HG03378 (cell line): ENCODE data around the gene ATP6V1B1.

Experiments
- ATAC-seq: cut with Tn5 transposase; IDR thresholded peaks from one replicate; pipeline ENCODE4 v1.9.1; 2021; ENCODE audit warnings: mild to moderate bottlenecking, moderate library complexity; ENCODE audit not compliant: unreplicated experiment

The ATP6V1B1 gene

DNA sequence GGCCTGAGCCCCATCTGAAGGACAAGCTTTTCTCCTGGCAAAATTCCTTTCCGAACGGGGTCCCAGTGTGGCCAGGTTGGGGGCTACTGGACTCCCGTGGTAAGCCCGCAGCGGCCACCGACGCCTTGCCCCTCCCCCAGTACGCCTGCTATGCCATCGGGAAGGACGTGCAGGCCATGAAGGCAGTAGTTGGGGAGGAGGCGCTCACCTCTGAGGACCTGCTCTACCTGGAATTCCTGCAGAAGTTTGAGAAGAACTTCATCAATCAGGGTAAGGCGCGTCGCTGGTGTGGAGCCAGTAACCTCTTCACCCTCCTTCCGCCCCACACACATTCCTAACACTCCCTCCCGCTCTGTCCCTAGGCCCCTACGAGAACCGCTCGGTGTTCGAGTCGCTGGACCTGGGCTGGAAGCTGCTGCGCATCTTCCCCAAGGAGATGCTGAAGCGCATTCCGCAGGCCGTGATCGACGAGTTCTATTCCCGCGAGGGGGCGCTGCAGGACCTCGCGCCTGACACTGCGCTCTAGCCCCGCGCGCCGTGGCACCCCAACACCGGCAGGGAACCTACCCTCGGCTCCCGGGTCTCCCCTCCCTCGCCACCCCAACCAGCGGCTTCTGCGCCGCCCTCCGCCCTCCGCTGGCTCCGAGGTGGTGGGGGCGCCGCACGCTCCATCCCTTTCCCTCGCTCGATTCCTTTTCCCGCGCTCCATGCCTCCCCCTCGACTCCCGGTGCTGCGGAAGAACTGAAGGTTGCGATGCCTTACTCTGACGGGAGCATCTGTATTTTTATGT, 29.1 kb downstream of the ATP6V1B1 start:
- peak; percentile 68 for ATAC-seq

DNA sequence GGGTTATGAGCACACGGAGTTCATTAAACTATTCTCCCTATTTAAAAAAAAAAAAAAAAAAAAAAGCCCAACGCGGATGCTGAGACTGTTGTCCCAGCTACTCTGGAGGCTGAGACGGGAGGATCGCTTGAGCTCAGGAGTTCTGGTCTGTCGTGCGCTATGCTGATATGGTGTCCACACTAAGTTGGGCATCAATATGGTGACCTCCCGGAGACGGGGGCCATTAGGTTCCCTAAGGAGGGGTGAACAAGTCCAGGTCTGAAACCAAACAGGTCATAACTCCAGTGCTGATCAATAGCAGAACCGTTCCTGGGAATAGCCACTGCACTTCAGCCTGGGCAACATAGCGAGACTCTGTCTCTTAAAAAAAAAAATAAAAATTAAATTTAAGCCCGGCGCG, 29.8 kb downstream of the ATP6V1B1 start:
- ATAC-seq: no peak

DNA sequence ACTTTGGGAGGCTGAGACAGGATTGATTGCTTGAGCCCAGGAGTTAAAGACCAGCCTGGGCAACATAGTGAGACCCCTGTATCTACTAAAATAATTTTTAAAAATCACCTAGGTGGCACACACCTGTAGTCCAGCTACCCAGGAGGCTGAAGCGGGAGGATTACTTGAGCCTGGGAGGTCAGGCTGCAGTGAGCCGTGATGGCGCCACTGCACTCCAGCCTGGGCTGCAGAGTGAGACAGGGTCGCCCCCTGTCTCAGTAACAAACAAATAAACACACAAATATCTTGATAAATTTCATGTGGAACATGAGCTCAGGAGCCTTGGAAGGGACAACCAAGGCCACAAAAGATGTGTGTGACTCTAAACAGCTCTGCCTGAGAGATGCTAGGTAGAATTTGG, 31.0 kb downstream of the ATP6V1B1 start:
- ATAC-seq: no peak

DNA sequence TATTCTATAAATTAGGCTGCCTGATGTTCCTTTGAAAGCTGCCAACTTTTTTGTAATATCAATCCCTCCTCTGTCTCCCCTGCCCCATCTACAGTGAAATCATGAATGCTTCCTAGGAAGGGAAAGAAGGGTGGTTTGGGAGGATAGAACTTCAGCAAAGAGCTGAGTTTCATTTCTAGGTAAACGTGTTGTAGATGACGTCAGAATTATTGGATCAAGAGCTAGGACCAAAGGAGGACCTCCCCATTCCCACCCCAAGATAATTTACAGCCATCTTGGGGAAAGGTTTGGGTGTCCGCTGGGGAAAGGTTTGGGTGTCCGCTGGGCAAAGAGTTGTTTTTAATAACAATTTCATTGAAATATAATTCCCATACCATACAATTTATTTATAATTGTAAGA, 31.5 kb downstream of the ATP6V1B1 start:
- no peak for ATAC-seq

DNA sequence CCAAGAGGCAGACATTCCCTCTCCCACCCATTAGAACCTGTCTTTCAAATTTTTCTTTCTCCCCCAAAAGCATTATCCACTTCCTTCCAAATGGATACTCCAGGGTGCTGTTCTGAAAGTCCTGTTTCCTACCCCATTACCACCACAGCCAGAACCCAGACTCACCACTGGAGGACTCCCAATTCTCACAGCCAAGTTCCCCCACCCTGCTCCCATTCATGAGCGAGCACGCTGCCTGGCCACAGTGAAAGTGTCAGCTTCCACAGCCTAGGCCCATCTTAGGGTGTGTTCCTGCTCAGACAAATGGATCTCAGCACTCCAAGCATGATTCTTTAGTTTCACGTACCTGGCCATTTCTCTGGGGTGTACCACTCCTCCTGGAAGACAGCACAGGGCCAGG, 38.9 kb downstream of the ATP6V1B1 start:
- ATAC-seq: no peak

DNA sequence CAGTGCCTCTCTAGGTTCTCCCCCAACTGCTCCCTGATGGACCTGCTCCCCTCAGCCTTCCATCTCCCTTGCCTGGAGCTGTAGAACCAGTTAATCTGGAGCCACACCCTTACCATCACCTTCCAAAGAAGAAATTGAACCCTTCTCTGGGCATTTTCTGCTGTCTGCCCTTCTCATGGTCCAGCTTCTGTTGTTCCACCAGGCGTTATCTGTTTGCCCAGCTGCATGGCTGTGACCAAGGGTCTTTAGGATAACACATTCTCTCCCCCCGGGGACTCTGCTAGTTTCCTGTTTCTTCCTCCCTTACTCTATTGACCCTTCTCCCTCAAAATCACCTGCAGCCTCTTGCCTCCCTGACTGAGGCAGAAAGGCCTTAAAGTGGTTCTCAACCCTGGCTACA, 39.5 kb downstream of the ATP6V1B1 start:
- ATAC-seq: no peak

DNA sequence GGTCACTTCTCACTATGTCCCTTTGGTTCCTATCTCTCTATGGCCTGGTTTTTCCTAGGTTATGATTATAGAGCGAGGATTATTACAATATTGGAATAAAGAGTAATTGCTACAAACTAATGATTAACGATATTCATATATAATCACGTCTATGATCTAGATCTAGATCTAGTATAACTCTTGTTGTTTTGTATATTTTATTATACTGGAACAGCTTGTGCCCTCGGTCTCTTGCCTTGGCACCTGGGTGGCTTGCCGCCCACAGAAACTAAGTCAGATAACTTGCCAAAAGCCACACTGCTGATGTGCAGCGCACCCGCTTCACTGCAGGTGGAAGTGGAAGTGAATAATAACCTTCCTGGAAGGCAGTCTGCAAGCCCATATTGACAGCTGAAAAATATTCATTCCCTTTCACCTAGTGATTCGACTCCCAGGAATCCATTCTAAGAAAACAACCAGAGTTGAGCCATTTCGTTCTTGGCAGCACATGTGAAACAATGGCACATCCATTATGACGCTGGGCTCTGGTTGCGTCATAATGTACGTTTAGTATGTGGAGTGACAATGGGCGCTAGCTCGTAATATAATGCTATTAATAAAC, 42.0 kb downstream of the ATP6V1B1 start:
- ATAC-seq: no peak

DNA sequence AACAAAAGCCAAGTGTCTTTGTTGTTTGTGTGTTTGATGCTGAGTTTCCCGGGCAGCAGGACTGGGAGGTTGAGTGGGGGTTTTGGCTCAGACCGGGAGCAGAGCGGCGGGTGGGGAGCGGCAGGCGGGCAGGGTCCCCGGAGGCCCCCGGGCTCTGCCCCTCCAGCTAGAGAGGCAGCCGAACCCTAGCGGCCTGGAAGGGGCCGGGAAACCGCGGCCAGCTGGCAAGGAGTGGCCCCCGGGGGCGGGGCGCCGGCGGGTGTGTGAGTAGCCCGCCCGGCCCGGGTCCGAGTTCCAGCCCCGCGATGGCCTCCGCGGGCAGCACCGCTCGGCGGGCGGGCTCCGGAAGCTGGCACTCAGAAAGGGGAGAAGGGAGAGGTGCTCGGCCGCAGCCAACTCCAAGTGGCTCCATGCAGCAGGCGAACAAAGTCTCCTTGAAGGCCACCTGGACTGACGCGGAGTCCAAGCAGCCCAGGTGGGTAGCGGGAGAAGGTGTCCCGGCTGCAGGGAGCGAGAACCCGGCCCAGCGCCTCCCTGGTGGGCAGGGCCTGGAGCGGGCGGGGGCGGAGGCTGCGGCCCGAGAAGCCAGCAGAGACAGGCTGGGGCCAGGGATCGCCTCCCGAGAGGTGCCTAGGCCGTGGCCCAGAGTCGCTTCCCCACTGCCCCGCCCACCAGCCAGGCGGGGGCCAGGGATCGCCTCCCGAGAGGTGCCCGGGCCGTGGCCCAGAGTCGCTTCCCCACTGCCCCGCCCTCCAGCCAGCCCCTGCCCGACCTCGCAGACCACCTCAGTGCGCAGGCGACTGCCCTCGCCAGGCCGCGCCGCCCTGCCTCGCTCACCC, 42.9 kb downstream of the ATP6V1B1 start, which contains the start of gene ANKRD53:
Gene ANKRD53 (plus strand): TSS at position 290 of the 839 bp plus-strand sequence. CDS start 16 bp downstream, at position 306.
- ATAC-seq: no peak

DNA sequence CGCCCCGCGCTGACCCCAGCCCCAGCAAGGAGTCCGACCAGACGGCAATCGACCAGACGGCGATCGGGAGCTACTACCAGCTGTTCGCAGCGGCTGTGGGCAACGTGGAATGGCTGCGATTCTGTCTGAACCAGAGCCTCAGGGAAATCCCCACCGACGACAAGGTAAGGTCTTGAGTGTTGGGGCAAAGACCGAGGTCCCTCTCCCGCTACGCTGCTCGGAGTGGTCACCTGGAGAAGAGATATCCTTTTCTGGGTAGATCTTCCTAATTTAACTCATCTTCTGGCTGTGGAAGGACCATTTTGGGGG, 43.4 kb downstream of the ATP6V1B1 start:
- no peak for ATAC-seq

DNA sequence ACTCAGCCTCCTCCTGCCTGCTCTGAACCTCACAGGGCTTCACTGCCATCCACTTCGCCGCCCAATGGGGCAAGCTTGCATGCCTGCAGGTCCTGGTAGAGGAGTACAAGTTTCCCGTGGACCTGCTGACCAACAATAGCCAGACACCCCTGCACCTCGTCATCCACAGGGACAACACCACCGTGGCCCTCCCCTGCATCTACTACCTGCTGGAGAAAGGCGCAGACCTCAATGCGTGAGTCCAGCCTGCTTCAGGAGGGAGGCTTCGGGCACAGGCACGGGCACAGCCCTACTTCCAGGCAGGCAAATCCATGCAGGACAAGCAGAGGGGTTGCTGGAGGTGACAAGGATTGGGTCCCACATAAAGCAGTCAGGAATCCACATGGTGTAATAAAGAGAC, 43.9 kb downstream of the ATP6V1B1 start:
- no peak for ATAC-seq

DNA sequence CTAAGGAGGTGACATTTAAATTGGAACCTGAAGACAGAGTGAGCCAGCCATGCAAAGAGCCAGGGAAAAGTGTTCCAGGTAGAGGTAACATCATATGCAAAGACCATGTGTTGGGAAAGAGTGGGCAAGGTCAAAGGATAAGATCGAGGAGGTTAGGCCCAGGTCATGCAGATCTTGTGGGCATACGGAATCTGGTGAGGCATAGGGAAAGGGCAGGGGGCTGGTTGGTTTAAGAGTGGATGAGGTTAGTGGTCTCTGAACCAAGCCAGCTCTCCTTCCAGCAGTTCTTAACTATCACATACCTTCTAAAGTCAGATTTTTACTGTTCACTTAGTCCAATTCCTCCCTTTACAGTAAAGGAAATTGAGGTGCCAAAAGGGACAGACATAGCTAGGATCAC, 45.7 kb downstream of the ATP6V1B1 start:
- no peak for ATAC-seq

DNA sequence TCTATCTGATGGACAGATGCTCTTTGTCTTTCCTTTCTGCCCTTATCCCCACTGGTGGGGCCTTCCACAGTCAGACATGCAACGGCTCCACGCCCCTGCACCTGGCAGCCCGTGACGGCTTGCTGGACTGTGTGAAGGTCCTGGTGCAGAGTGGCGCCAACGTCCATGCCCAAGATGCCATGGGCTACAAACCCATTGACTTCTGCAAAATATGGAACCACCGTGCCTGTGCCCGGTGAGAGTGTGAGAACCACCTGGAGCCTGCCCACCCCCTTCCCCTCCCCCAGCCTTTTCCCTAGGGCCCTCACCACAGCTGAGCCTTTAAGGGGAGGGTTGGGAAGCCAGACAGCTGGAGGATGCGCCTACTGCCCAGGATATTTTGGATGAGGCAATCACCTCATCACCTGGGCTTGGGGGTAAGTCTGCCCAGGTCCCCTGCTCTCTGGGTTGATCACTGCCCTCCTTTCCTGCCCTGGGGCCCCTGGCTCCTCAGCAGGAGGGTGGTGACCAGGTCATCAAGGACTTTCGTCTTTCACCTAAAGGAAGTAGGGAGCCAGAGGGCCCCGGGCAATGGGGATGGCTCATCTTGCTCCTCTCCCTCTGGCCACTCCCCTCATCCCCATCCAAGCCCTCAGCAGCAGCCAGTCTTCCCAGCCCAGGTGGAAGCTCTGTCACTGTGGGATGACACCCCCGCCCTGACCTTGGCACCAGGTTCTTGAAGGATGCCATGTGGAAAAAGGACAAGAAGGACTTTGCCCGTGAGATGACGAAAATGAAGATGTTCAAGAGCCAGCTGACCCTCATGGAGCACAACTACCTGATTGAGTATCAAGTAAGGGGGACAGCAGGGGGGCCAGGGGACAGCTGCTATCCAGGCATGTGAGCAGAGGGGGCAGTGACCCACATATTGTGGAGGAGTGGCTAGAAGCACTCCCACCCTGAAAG, 46.4 kb downstream of the ATP6V1B1 start:
- no peak for ATAC-seq

DNA sequence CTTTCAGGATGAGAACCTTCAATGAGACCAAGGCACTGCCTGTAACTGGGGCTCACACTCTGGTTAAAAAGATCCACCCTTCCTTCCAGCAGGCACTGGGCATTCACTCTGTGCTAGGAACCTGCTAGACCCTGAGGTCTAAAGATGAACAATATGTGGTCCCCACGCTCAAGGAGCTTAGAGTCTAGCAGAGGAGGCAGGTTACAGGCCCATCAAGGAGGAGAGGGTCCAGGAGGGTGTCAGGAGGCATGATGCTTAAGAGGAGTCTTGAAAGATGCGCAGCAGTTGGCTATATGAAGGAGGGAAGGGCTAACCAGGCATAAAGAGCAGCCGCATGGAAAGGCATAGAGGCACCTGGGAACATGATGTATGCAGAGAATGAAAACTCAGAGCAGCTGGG, 47.3 kb downstream of the ATP6V1B1 start:
- ATAC-seq: no peak

DNA sequence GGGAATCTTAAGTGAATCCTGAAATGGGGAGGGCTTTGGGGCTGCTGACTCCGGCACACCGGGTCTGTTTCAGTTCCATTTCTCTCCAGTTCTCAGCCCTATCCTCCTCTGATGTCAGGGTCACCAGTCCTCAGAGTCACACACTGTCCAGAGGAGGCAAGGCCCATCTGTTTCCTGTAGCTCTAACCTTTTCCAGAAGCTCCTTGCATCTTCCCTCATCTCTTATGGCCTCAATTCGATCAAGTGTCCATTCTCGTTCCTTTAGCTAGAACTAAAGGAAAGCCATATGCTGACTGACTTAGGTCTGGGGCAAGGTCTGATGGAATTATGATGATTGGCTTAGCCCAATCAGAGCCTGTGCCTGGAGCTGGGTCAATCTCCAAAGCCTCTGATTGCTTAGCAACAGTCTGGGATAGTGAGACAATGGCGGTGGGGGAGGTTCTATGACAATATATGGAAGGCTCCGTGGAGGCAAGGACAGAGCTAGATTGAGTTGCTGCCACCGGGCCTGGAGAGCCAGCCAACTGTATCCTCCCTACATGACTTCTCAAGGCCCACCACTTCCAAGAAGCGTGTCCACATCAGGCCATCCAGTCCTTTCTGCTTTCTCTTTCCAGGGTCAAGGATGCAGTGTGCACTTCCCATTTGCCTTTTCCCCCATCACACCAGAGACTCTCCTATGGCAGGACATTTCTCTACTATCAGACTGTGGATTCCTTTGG, 48.0 kb downstream of the ATP6V1B1 start:
- no peak for ATAC-seq

DNA sequence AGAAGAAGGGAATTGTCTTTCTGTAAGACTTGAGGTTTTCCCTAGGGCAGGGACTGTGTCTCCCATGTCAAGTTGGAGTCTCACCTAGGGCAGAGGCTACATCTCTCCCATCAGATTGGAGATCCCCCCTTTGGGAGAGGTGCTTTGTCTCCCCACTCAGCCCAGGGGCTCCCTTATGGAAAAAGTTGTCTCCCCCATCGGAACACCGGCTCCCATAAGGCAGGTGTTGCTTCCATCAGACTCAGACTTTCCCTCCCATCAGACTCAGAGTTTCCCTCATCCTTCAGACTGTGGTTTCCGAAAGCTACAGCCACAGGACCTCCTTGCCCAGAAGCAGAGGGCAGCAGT, 48.5 kb downstream of the ATP6V1B1 start:
- no peak for ATAC-seq

DNA sequence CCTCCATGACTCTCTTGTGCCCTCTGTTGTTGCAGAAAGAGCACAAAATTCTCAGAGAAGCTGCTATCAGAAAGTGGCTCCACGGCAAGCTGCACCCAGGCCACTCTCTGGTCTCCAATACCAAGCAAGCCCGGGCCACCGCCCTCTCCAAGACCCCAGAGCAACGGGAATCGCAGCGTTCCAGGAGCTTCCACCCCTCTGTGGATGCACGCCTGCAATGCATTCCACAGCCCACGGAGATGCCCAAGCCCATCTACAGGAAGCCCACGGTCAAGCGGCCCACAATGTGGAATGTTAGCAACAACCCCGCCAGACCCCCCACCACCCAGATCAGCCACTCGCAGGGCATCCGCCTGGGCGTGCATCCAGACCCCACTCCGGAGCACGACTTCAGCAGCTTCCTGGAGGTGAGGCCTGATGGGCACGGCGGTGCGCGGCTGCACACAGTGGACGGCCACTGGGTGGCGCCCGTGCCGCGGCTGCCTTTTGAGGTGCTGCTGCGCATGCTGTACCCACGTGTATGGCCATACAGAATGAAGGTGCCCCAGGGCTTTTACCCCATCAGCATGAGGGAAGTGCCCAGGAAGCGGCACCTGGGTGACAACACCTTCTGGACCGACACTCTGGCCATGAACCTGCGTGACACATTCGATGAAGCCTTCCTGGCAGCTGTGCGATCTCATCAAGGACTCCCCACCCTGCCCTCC, 49.0 kb downstream of the ATP6V1B1 start:
- peak; percentile 75 for ATAC-seq

DNA sequence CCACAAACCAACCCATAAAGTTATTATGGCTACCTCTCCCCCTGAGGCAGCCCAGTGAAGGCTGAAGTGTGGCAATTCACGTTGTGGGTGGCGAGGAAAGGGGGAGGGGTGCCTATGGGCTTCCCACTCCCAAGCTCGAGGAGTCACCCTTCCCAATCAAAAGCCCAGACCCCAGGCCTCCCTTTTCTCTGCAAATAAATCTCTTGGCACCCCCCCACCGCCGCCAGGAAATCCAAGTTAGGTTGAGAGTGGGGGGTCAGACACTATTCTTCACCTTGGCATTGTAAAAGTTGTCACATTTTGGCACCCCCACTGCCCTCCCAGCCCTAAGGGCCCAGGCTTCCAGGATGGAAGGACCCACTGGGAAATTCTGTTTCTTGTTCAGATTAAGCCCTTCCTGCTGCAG, 49.6 kb downstream of the ATP6V1B1 start:
- ATAC-seq: no peak

DNA sequence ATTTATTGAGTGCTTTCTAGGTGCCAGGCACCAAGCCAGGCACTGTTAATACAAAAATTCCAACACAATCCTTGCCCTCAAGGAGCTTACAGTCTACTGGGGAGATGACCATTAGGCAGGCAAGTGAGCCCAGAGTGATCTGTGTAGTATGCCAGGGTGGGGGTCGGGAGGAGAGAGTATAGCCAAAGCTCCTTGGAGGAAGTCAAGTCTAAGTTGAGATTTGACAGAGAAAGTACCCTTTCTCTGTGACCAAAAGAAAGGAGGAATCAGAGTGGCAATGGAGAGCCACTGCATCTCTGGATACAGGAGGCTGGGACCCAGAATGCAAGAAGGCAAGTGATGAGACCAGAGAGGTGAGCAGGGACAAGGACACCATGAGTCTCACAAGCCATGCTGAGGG, 50.3 kb downstream of the ATP6V1B1 start:
- ATAC-seq: no peak

DNA sequence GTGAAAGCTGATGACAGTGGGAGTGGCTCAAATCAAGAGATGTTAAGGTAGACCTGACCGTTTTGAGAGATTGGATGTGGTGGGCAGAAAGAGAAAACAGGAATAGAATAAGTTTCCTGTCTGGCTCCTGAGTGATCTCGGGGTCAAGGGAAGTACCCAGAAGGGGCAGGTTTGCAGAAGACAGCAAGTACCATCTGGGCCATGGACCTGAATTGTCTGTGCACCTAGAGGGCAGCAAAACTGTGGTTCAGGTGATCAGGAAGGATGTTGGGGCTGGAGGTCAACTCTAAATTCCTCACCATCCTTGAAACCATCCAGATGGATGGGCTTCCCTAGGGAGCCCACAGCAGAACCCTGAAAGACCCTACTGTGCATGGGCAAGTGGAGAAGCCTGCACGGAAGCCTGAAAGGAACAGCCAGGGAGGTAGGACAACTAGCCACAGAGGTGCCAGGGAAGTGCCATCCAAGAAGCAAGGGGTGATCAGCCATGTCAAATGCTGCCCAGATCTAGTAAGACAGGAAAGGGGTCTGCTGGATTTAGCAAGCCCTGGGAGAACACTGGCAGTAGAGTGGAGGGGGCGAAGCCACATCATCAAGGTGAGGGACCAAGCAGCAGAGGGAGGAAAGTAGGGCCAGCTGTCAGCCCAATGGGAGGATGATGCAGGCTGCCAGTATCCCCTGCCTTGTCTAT, 50.9 kb downstream of the ATP6V1B1 start:
- ATAC-seq: no peak
